PC-9 (cell line): ENCODE data around the gene PON1.

Experiments
- EZH2 ChIP-seq: fragments of 200-600 bp; sonication (generic); IDR thresholded peaks from 2 replicates; pipeline ENCODE4 v1.8.0; 2017; ENCODE audit warnings: antibody characterized with exemption, low read depth
- TF ChIP-seq, protein P1 (sequence below): fragments of 200-600 bp; sonication (generic); conservative IDR thresholded peaks from 2 replicates; pipeline ENCODE4 v1.6.1; 2017; ENCODE audit warnings: mixed run types, antibody characterized with exemption, mild to moderate bottlenecking, moderate library complexity

DNA sequence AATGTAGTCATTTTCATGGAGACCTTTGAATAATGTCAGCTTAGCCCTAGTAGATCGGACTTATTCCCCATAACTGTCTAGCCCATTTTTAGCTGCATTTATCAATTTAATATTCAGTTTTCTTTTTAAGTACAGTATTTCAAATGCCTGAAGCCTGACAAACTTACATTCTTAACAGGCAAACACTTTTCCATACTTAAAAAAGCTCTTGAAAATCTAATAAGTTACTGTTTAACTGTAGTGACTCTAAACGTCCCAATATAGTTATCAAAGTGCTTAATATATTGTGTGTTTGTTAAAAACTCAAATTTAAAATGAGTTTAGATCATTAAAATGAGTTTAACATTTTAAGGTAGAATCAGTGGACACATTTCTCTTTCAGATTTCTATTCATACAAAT lies 44.9 kb downstream of the PON1 start:
- TF ChIP-seq, protein P1, sequence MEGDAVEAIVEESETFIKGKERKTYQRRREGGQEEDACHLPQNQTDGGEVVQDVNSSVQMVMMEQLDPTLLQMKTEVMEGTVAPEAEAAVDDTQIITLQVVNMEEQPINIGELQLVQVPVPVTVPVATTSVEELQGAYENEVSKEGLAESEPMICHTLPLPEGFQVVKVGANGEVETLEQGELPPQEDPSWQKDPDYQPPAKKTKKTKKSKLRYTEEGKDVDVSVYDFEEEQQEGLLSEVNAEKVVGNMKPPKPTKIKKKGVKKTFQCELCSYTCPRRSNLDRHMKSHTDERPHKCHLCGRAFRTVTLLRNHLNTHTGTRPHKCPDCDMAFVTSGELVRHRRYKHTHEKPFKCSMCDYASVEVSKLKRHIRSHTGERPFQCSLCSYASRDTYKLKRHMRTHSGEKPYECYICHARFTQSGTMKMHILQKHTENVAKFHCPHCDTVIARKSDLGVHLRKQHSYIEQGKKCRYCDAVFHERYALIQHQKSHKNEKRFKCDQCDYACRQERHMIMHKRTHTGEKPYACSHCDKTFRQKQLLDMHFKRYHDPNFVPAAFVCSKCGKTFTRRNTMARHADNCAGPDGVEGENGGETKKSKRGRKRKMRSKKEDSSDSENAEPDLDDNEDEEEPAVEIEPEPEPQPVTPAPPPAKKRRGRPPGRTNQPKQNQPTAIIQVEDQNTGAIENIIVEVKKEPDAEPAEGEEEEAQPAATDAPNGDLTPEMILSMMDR: no peak
- TF ChIP-seq EZH2: no peak
